ENCODE results near the gene USP2. TPM values are rescaled to one million over a fixed set of nuclear protein-coding genes. Genes with fewer than 3 reads are reported as not detected.

The USP2 gene, protein sequence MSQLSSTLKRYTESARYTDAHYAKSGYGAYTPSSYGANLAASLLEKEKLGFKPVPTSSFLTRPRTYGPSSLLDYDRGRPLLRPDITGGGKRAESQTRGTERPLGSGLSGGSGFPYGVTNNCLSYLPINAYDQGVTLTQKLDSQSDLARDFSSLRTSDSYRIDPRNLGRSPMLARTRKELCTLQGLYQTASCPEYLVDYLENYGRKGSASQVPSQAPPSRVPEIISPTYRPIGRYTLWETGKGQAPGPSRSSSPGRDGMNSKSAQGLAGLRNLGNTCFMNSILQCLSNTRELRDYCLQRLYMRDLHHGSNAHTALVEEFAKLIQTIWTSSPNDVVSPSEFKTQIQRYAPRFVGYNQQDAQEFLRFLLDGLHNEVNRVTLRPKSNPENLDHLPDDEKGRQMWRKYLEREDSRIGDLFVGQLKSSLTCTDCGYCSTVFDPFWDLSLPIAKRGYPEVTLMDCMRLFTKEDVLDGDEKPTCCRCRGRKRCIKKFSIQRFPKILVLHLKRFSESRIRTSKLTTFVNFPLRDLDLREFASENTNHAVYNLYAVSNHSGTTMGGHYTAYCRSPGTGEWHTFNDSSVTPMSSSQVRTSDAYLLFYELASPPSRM
- 0.21 and 0.29 TPM in 2 replicates for total RNA-seq (2014; rRNA removed; shearing (Covaris generic))

DNA sequence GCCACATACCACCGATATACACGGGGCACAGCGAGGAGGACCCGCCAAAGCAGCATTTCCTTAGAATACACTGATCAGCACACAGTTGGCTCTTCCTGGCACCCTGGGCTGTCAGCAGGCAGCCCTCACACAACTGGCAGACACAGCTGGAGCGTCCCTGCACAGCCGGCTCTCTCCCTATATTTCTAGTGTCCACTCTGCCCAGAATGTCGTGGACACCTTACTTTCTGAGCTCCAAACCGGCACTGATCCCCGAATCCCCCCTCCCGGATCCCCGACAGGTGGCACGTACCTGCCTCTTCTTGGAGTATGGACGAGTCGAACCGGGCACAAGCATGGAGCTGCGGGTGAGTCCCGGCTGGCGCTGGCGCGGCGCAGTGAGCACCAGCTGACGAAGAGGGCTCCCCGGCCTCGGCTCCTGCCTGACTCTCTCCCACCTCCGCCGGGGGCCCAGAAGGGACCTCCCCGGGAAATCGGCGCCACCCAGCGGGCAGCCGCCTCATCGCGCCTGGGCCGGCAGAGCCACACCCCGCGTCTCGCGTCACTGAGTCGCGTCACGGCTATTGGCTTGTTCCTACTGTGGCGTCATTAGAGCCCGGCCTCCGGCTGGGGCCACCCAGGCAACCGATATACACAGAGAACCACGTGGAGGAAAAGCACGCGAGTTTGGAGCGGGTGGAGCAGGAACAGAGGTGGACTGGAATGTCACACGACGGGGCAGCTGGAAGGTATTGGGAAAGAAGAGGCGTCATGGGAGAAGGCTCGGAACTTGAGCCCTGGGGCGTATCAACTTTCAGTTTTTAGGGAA is at the start of gene USP2:
Gene USP2, minus strand, starts transcription at position 510 of the 808 bp plus-strand sequence. CDS start 8,210 bp downstream, outside the sequence.
- DNase-seq (ENCODE audit: low spot score): peak; percentile 92

DNA sequence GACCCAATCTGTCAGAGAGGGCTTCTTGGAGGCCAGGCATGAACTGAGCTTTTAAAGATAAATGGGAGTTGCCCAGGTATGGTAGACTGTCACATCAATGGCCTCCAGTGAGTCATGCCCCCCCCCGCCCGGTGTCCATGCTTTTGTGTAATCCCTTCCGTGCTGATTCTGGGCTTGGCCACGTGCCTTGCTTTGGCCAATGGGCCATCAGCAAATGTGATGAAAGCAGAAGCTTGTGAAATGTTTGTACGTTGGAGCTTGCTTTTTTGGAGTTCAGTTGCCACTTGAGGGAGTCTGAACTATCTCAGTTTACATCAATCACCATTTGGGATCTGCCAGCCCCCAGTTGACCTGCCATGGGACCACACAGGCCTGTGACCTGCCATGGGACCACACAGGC is 45.8 kb upstream of the USP2 start:
- no peak for DNase-seq (ENCODE audit: low spot score)

DNA sequence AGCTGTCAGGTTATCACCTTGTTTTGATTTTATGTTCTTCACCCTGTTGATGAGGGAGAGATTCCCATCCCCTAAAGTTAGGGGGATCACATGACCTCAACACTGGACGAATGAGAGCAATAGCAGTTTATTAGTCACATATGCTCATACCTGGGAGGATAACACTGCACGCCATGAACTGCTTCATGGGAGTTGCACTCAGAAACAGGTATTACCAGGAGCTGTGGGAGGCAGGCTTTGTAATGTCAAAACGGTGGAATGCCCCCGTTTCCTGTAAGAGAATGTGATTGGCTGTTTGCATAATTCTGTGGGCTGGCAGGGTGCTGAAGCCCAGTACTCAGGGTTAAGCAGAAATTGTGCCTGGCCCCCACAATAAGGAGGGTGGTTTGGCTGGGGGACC is 44.7 kb upstream of the USP2 start:
- no peak for DNase-seq (ENCODE audit: low spot score)

DNA sequence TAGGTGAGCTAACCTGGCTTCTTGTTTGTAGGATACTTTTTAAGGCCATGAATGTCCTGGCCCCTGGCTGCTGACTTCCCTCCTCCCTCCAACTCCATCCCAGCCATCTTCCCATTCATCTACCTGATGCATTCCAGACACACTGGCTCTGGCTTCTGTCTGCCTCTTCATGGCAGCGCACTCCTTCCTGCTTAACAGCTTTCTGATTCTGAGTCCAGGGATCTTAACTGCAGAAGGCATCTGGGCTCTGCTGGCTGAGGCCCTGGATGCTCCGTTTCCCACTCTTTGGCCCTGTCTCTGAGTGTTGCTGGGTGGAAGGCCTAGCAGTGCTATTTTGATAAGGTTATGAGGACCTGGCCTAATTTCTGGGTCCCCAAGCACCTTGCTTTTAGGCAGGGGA is 43.3 kb upstream of the USP2 start:
- DNase-seq (ENCODE audit: low spot score): no peak

DNA sequence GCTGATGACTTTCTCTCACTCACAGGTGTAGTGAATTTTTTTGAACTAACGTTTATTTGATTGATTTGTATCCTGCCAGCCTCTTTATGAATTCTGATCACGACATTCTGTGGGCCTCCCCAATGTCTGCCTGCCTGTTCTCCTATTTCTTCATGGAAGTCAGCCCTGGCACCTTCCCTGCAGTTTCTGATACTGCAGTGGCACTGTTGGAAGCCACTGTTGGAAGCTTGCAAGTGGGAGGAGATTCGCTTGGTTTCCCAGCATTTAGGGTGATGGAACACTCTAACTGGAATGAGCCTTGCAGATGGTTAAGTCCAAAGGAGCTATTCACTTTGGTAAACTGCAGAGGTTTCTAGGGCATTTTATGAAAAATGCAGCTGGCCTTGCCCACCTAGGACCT is 42.8 kb upstream of the USP2 start:
- DNase-seq (ENCODE audit: low spot score): no peak

DNA sequence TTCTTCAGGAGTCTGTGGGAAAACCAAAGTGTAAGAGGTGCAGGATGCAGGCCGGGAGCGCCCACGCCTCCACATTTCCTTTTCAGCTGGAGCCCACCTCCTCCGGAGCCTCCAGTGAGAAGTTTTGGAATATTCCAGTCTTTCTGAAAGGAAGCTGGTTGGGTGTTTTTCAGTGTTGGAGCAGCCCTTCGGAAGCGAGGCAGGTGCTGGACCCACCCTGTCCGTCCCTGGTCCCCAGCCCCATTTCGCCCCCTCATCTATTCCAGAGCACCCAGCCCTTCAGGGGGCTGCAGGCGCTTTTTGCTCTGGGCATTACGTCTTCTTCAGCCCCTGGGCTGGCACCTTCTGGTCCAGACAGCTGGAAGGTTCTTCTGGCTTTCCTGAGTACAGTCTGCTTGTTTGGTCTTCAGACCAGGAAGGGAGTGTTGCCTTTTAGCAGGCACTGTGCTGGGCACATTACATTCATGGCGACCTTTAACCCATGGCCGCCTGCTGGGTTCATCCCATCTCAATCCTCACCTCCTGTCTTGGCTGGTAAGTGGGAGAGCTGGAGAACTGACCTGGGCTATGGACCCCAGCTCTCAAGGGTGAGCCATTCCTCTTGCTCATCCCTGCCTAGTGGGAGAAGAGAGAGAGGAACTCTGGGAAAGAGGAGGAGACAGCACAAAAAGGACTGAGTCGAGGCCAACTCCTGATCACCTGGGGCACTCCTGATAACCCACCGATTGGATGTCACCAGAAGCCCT is 42.2 kb upstream of the USP2 start:
- DNase-seq (ENCODE audit: low spot score): no peak

DNA sequence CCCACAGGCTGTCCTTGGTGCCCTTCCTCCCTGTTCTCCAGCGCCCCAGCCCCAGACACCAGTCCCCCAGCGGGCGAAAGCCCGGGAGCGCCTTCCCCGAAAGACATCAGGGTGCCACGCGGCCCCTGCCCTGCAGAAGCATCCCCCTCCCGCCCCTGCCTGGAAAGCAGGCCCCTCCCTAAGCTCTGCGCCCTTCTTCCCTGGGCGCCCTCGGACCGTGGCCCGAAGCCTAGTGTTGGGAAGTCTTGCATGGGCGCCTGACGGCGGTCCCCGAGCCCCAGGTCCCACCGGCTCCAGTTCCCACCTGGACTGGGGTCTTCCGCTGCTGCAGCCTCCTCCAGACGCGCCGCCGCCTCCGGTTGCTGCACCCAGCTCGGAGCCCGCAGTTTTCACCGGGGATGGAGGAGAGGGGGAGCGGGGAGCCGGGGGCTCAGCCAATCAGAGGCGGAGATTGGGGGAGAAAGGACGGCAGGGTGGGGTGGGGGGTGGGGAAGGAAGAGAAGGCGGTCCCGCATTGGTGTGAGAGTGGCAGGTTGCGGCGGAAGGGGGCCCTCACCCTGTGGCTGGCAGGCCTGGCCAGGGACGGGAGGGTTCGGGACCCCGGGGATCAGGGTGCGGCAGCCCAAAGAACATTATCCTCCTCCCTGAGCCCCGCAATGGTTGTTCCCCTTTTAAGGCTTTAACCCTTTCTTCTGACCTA is 41.5 kb upstream of the USP2 start, which contains the start of gene THY1:
Gene THY1, minus strand, starts transcription at position 364 of the 700 bp plus-strand sequence. CDS start 2,267 bp downstream, outside the sequence.
- DNase-seq (ENCODE audit: low spot score): no peak

DNA sequence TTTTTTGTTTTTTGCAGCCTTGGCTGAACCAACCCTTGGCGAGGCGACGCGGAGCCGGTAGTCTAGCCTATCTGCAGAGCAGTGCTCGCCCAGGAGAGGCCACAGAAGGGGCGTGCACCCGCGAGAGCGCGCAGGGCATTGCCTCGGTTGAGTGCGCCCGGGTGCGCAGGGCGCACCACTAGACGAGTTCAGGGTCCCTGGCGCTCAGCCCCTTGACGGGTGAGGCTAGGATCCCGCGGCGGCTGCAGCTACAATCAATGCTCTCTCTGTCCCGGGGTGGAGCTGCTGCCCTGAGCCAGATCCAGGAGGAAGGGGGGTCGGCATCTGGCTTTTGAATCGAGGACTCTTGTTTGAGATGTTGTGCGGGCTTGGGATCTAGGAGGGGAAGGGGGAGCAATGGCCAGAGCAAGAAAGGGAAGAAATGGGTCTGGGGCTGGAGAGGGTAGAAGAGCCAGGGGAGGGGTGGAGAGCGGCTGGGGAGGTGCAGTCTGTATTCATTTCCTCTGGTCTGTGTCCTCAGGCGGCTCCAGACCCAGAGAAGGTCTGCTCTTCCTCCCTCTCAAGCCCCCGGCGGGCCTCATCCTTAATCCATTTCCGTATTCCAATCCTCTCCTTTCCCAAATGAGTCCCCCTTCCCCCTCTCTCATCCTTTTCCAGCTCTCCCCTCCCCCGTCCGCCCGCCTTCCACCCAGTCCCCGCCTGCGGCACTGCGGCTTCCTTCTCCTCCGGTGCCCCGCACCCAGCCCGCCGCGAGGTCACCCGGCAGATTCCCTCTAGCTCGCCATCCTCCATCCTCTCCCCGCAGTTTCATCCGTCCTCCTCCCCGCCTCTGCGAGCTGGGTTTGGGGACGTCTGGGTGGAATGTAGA is 40.7 kb upstream of the USP2 start:
- no peak for DNase-seq (ENCODE audit: low spot score)

DNA sequence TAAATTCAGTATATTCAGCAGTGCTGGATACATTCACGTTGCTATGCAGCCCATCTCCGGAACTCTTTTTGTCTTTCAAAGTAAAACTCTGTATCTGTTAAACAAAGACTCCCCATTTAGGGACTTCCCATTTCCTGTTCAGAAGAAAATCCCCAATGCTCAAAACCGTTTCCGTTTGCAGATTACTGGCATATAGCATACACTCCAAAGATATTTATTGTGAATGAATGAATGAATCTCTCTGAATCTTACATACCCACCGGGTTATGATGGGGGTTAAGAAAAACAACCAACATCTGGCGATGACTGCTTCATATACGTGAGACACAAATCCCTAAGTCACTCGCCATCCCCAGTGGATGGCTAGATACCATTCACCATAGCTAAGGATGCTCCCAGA is 39.9 kb upstream of the USP2 start:
- DNase-seq (ENCODE audit: low spot score): no peak

DNA sequence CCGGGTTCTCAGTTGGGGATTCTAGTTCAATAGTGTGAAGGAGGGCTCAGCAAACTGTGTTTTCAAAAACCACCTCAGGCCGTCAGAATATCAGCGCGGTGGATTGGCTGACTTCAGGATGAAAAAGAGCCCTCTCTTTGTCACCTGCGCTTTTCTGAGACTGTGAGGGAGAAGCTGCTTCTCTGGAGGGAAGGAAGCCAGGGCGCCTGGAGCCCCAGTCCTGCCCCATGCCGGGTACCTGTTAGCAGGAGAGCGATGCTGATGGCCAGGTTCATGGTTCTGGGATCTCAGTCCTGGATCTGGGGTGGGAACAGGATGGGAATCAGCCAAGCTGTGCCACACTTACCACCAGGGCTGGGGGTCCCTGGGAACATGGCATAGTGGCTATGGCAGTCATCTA is 39.1 kb upstream of the USP2 start:
- DNase-seq (ENCODE audit: low spot score): no peak

DNA sequence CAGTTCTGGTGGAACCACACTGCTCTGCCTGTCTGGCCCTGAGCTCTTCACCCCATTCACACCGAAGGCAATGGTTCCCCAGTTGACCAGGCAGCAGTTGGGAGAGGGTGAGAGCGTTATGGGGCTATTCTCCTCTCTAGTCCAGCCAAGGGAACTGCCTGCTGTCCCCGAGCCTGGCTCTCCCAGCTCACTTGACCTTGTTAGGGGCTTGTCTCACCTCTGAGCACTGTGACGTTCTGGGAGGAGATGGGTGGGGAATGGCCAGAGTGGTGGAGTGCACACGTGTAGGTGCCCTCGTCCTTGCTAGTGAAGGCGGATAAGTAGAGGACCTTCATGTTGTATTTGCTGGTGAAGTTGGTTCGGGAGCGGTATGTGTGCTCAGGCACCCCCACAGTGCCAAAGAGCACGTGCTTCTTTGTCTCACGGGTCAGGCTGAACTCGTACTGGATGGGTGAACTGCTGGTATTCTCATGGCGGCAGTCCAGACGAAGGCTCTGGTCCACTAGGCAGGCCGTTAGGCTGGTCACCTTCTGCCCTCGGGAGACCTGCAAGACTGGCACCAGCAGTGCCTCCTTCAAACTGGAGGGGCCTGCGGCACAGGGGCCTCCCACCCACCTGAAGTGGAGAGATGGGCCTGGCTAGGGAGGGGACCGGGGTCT is 38.5 kb upstream of the USP2 start:
- no peak for DNase-seq (ENCODE audit: low spot score)

DNA sequence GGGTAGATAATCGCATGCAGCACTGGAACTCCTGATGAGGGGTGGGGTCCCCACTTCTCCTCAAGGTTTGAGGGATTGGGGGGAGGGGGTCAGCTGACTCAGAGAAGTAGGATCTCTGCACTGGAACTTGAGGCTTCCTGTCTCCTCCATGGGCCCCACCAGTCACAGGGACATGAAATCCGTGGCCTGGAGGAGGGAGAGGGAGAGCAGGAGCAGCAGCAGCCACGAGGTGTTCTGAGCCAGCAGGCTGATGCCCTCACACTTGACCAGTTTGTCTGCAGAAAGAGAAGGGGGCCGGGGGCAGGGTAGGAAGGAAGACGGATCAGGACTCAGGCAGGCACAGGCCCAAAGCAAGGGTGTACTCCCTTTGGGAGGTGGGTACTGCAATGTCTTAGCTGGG is 37.8 kb upstream of the USP2 start:
- no peak for DNase-seq (ENCODE audit: low spot score)

DNA sequence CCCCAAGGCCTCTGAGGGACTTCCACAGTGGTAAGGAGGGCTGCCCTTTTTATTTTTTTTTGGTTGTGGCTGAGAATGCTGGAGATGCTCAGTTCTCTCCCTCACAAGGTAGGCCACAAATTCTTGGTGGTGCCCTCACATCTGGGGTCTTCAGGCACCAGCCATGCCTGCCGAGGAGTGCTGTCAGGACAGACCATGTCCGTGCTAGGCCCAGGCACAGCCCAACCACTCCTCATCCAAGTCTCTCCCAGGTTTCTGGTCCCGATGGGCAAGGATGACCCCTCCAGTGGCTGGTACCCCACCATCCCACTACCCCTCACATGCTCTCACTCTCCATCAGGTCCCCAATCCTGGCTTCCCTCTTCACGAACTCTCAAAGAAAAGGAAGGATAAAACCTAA is 37.3 kb upstream of the USP2 start:
- no peak for DNase-seq (ENCODE audit: low spot score)

DNA sequence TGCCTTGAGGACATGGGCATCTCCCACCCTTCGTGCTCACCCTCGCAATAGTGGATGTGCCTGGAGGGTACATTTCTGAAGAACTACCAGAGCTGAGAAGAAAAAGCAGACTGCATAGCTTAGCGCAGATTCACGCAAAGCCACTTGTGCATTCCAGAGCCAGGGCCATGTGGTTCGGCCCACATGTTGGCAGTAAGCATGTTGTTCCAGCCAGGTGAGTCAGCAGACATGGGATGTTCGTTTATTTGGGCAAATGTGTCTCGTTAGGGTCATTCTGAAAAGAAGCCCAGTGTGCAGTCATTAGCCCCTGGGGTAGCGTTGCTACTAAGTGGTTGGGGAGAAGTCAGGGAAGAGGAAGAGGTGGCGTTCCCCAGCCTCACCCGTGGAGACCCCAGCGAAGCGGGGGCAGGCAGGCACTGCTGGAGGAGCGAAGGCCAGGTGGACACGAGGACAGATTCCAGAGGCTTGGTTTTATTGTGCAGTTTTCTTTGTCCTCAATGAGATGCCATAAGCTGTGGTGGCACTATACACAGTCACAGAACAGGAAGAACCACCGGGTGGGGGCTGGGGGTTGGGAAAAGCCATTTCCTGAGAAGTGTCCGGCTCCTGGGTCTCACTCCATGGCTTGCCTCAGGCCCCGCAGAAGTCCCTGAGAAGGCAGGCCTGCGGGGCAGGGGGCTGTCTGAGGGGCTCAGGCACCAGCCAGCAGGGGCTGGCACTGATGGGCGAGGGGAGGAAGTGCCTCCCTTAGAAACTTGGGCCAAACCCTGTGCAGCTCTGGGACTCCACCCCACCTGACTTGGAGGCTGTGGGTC is 36.4 kb upstream of the USP2 start:
- peak; percentile 81 for DNase-seq (ENCODE audit: low spot score)

DNA sequence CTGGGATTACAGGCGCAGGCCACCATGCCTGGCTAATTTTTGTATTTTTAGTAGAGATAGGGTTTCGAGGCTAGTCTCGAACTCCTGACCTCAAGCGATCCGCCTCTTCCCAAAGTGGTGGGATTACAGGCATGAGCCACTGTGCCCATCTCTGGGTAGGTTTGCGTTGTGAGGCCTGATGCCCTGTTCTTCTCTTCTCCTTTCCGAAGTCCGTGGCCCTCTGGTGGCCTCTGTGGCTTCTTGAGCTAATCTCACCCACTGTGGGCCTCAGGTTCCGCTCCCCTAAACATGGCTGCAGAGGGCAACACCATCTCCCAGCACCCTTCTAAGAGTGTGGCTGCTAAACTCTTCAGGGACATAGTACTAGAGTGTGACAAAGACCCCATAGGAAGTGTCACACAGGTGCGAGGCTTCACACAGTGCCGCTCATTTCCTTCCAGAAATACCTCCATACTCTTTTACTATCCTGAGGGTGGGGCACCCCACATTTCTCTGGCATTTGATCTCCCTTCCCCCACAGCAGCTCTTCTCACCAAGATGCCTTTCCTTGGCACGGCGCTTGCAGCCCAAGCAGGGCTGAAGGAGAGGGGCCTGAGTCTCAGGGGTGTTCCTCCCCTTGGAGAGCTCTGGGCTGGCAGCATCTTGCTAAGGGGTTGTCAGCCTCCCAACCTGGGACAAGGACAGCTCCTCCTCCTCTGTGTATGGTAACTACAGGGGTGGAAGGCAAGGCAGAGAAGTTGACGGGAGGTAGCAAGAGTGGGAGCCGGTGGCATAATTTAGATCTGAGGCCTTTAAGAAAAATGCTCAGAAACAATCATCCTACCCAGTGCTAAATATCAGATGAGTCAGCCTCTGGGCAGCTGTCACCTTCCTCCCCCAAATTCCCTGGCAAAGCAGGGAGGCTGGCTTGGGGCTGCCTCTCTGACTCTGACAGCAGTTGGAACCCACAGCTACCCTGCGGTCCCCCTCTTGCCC is 35.4 kb upstream of the USP2 start:
- no peak for DNase-seq (ENCODE audit: low spot score)

DNA sequence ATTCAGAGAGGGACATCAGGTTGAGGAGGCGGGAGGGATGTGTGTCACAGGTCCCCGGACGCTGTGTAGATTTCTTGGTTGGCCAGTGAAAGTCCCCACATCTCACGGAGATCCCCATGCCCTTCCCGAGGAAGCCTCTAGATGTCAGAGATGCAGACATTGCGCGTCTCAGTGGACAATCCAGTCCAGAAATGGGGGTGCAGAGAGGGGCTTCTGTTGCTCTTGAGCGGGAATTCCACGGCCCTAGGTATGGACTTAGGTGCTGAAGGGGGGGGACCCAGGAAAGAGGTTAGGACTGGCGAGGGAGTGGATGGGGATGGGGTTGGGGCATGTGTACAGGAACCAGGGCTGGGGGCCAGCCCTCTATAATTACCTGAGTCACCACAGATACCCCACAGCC is 34.5 kb upstream of the USP2 start:
- no peak for DNase-seq (ENCODE audit: low spot score)

DNA sequence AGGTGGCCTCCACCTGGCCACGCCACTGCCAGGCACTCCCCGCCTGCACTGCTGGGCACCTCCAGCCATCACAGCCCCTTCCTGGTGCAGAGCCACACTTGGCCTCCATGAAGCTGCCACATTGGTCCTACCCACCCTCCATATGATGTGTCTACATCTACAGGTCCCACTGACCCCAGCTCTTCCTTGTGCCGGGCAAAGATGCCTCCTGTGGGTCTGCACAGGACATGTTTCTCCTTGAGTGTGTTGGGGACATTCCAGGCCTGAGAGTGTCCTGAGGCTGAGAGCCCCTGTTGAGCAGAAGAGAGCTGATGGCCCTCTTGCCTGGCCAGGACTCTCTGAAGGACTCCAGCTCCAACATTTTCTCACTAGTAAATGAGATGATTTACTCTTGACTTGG is 34.0 kb upstream of the USP2 start:
- DNase-seq (ENCODE audit: low spot score): no peak

DNA sequence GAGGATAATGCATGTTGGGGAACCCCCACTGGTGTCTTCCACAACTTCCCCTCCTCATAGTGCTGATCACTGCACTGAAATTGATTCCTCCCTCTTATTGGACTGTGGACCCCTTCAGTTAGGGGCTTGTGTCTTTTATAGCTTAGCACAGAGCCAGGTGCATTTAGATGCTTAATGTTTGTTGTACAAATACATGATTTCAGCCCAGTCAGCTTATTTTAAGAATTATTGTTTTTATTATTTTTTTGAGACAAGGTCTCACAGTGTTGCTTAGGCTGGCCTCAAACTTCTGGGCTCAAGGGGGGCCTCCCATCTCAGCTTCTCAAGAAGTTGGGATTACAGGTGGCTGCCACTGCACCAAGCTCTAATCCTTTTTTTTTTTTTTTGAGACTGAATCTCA is 33.2 kb upstream of the USP2 start:
- no peak for DNase-seq (ENCODE audit: low spot score)

All from H4 (cell line).